Measurements from ENCODE around the gene KDM4D. TPM values are rescaled to one million over a fixed set of nuclear protein-coding genes. Genes with fewer than 3 reads are reported as not detected.
"Not testable (repeated sequence)": the region's sequence is repeated elsewhere in the genome, so short reads cannot be mapped to it uniquely, and the experiment has no call there.

KDM4D gene
- total RNA-seq, 4 donors from 2014 or later = 0.83 to 1.2 (median 0.98) TPM

DNA sequence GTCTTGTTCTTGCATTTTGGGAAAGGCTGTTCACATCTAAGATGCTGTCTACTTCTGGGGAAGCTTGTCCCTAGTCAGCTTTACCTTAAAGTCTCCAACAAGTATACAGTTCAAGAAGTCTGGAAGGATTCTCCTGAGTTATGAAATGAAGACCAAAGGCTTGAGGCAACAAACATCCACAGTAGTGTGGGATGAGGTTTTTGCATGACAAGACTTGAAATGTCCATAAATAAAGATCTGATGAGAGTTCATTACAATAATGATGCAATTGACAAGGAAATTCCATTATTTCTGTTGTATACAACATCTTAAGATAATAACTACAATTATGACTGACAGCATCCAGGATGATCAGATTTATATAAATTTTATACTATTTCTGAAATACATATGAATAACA, 30.2 kb downstream of the KDM4D start:
- H3K36me3 ChIP-seq = no peaks in the 10 kb centered on the region
- H3K27ac ChIP-seq = no peak overlapping the region
- no peaks in the 10 kb centered on the region for H3K4me1 ChIP-seq
- no peaks in the 10 kb centered on the region for H3K9me3 ChIP-seq
- no peak for TF ChIP-seq POLR2A (IDR thresholded peaks at IDR 0.05)
- TF ChIP-seq, protein P1, sequence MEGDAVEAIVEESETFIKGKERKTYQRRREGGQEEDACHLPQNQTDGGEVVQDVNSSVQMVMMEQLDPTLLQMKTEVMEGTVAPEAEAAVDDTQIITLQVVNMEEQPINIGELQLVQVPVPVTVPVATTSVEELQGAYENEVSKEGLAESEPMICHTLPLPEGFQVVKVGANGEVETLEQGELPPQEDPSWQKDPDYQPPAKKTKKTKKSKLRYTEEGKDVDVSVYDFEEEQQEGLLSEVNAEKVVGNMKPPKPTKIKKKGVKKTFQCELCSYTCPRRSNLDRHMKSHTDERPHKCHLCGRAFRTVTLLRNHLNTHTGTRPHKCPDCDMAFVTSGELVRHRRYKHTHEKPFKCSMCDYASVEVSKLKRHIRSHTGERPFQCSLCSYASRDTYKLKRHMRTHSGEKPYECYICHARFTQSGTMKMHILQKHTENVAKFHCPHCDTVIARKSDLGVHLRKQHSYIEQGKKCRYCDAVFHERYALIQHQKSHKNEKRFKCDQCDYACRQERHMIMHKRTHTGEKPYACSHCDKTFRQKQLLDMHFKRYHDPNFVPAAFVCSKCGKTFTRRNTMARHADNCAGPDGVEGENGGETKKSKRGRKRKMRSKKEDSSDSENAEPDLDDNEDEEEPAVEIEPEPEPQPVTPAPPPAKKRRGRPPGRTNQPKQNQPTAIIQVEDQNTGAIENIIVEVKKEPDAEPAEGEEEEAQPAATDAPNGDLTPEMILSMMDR (IDR thresholded peaks at IDR 0.05) = no peak
- DNase-seq = no peak
- intact Hi-C loops (cut with DNase I) = no loop called here
- H3K27me3 ChIP-seq = no peaks in the 10 kb centered on the region
- H3K4me3 ChIP-seq (replicated peaks in 1 of 3) = no peak overlapping the region

DNA sequence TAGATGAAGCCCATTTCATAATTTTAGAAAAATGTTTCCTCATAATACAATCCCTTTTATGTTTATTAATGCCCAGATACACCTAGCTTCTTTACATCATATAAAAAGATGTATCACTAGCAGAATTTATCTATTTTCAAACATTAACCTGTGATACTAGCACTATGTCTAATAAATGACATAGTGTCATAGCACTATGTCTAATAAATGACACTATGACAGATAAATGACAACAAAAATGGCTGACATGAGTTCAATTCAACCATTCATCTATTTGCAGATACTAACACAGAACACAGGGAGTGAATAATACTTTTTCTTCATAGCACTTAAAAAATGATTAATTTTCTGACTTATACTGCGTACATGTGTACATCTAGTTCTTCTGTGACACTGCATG, 32.1 kb downstream of the KDM4D start:
- Histone ChIP-seq H3K27me3 (no peaks in the 10 kb centered on the region), H3K4me3 (replicated peaks in 1 of 3) (no peak overlapping the region), H3K36me3 (no peaks in the 10 kb centered on the region), H3K9me3 (no peaks in the 10 kb centered on the region), H3K27ac (no peak overlapping the region), H3K4me1 (no peaks in the 10 kb centered on the region)
- TF ChIP-seq POLR2A (IDR thresholded peaks at IDR 0.05) = no peak
- TF ChIP-seq, protein P1 (IDR thresholded peaks at IDR 0.05) = no peak
- 90 to 91% methylated on average over 1 of the region's 1 CpG for WGBS, 2 donors
- intact Hi-C loops (cut with DNase I) = no loop called here
- DNase-seq = no peak

DNA sequence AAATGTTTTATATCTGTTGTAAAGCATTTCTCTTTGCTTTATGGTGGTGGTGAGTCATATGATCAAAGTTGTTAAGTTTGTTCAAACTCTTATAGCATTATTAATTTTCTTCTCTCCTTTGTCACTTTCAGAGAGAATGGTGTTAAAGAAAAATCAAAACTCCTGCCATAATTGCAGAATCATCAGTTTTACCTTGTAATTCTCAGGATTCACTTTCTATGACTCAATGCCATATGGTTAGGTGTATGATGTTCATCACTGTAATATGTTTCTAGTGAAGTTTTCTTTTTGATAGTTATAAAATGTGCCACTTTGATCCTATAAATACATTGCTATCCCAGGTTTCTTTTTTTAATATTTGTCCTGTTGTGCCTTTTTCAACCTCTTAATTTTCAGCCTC, 37.9 kb downstream of the KDM4D start:
- Histone ChIP-seq H3K36me3 (no peaks in the 10 kb centered on the region), H3K9me3 (no peaks in the 10 kb centered on the region), H3K4me3 (replicated peaks in 1 of 3) (no peak overlapping the region), H3K27me3 (no peaks in the 10 kb centered on the region), H3K4me1 (no peaks in the 10 kb centered on the region), H3K27ac (no peak overlapping the region)
- TF ChIP-seq, protein P1 (IDR thresholded peaks at IDR 0.05) = no peak
- no peak for TF ChIP-seq POLR2A (IDR thresholded peaks at IDR 0.05)
- no peak for DNase-seq
- intact Hi-C loops (cut with DNase I) = no loop called here

DNA sequence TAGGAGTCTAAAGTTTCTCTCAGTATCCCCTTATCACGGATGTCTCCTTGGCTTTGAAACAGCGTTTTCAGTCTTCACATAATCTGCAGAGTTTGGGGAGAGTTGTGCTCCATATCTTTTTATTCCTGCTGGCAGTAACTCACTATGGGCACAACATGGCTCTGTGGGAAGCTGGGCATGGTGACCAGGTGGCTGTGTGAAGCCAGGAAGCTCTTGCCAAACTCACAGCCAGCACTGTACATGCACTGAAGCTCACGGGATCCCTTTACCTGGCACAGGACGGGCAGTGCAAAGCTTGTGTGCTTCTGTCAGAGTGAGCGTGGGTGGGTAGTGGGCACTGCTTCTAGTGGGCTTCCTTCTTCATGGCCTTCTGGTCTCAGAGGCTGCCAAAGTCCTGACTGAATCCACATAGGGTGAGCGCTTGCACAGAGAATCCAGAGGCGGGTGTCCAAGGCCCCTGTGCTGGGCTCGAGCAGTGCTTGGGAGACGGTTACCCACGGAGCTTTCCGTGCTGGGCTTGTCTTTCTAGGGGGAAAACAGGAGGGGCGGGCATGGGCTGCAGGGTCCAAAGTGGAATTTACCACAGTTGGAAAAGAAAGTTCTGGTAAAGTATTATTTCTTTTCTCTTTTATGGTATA, 40.8 kb downstream of the KDM4D start:
- TF ChIP-seq POLR2A (IDR thresholded peaks at IDR 0.05) = no peak
- TF ChIP-seq, protein P1 (IDR thresholded peaks at IDR 0.05) = no peak
- H3K4me3 ChIP-seq (replicated peaks in 1 of 3) = no peak overlapping the region
- 91 to 92% methylated on average over 10 to 12 of the region's 12 CpGs for WGBS, 2 donors
- H3K27me3 ChIP-seq = no peaks in the 10 kb centered on the region
- no peak for DNase-seq
- intact Hi-C loops (cut with DNase I) = no loop called here
- H3K27ac ChIP-seq = no peak overlapping the region
- H3K4me1 ChIP-seq = no peaks in the 10 kb centered on the region
- no peaks in the 10 kb centered on the region for H3K36me3 ChIP-seq
- no peaks in the 10 kb centered on the region for H3K9me3 ChIP-seq

DNA sequence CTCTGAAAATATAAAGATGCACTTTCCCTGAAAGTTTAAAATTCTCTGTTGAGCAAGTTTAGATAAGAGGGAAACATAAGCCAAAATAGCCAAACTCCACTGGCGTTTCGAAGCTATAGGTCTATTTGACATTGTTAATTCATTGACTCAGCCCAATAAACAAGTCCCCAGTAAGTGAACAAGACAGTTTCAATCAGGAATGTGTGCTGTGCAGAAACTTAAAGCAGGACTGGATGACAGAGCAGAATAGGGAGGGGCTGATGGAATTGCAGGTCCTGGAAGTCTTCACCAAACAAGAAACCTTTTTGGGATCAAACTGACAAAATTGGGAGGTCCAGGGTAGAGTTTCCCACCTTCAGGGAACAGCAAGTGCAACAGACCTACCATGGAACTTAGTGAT, 42.6 kb downstream of the KDM4D start:
- 76 to 82% methylated on average over 2 of the region's 2 CpGs for WGBS, 2 donors
- Histone ChIP-seq H3K27ac (no peak overlapping the region), H3K4me3 (replicated peaks in 1 of 3) (no peak overlapping the region), H3K4me1 (no peaks in the 10 kb centered on the region), H3K9me3 (no peaks in the 10 kb centered on the region), H3K36me3 (no peaks in the 10 kb centered on the region), H3K27me3 (no peaks in the 10 kb centered on the region)
- TF ChIP-seq, protein P1 (IDR thresholded peaks at IDR 0.05) = no peak
- no peak for TF ChIP-seq POLR2A (IDR thresholded peaks at IDR 0.05)
- DNase-seq = no peak
- intact Hi-C loops (cut with DNase I) = no loop called here

DNA sequence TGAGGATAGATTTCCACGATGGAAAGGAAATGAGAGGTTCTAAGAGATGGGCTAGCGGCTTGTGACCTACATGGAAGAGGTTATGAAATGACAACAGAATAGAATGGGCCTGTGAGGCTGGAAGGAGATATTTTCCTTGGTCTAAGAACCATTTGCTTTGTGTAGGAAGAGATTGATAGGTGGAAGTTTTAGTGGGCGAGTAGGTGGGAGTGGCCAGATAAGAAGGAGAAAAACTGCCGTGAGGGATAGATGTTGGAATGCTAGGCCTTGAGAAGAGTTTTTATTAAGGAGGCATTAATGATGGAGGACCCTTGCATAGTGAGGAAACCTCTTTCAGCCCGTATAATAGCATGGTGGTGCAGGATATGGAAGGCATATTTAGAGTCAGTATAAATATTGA, 48.0 kb downstream of the KDM4D start:
- intact Hi-C loops (cut with DNase I); H3K27me3 ChIP-seq; H3K36me3 ChIP-seq; H3K4me3 ChIP-seq (replicated peaks in 1 of 3); H3K27ac ChIP-seq; DNase-seq; H3K4me1 ChIP-seq; H3K9me3 ChIP-seq: not testable (repeated sequence)
- 87 to 89% methylated on average over 5 of the region's 5 CpGs for WGBS, 2 donors

Data from thyroid gland (tissue), 4 donors.